Hepatocyte (in vitro differentiated cells): Measurements from ENCODE around the gene TLCD3B.

Source experiments
- CTCF ChIP-seq: fragments of 200-600 bp; sonication (generic); IDR thresholded peaks from 2 replicates; pipeline ENCODE4 v1.5.1; 2016; ENCODE audit warnings: antibody characterized with exemption, mild to moderate bottlenecking; ENCODE audit not compliant: poor library complexity
- EZH2 ChIP-seq: fragments of 200-600 bp; sonication (generic); IDR thresholded peaks from 2 replicates; pipeline ENCODE4 v1.6.1; 2016; ENCODE audit warnings: antibody characterized with exemption, mild to moderate bottlenecking, borderline replicate concordance

GRCh38 chr16:29977063-29977825, 53.8 kb downstream of the TLCD3B start:
- TF ChIP-seq CTCF (no peak), EZH2 (no peak)
